ENCODE measurements around the gene ZNF831.

Gene ZNF831

GRCh38 chr20:59163631-59164530 is at the start of gene ZNF831:
Gene ZNF831, plus strand, starts transcription at chr20:59163821. Its CDS starts 27,199 bp downstream, at chr20:59191020.
- no peak for FAIRE-seq

GRCh38 chr20:59117526-59117925 is 46.1 kb upstream of the ZNF831 start:
- no peak for FAIRE-seq

GRCh38 chr20:59118855-59119254 is 44.8 kb upstream of the ZNF831 start:
- no peak for FAIRE-seq

DNA sequence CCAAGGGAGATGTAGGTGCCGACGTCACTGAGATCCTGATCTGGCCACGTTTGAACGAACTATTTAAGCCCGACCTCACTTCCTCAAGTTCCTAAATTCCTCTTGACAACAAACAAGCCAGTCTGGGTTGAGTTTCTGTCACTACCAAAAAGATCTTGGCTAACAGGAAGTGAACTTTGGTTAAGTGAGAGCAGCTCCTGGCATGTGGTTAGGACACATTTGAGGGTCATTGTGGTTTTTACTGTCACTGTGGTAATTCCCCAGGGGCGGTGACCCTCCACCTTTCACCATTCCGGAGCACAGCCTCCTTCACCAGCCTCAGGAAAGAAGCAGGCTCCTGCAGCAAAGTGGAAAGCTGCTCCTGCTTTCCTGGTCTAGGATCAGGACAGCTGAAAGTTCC is 43.1 kb upstream of the ZNF831 start:
- no peak for FAIRE-seq

- no peak for FAIRE-seq
Observed at GRCh38 chr20:59120919-59121318, 42.7 kb upstream of the ZNF831 start.

- no peak for FAIRE-seq
Observed at GRCh38 chr20:59121714-59122565, 41.7 kb upstream of the ZNF831 start.

DNA sequence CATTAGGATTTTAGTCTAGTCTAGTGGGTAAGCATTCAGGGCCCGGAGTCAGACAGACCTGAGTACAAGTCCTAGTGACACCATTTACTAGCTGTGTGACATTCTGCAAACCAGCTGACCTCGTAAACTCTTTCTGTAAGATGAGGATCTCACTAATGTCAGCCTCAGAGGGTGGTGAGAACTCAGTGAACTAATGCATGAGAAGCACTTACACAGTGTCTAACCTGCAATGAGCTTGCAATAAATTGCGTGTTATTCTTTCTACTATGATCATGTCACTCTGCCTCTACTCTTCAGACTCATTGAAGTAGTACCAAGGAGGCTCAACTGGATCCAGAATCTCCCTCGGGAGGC is 41.1 kb upstream of the ZNF831 start:
- FAIRE-seq, result no peak

DNA sequence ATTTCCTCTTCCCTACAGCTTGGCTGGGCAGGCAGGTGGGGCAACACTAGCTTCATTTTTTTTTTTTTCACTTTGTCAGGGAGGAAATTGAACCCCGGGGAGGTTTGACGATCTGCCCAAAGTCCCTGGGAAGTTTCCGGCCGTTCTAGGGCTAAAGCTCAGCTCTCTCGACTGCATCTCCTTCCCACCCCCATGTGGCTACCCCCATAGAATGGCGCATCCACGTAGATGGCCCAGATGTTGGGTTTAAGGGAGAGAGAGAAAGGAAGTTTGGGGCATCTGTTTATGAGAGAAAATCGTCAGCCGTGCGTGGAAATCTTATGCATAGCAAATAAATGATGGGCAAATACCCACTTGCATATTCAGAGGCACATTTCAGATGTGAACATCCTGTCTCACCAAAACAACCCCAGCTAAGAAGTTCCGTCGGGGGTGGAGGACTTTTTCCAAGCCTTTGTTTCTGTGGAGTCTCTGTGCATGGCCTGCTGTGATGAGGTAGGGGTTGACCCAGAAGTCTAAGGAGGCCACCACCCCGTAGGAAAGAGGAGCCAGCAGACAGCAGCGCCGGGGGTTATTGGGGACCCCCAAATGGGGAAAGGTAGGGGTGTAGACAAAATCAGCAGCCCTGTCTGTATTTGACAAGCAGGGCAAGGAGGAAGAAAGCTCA is 40.5 kb upstream of the ZNF831 start:
- FAIRE-seq, result no peak

- FAIRE-seq, result no peak
Observed at GRCh38 chr20:59123678-59124255, 39.9 kb upstream of the ZNF831 start.

GRCh38 chr20:59124296-59125029 is 39.2 kb upstream of the ZNF831 start:
- no peak for FAIRE-seq

- FAIRE-seq, result no peak
Observed at GRCh38 chr20:59125332-59125731, 38.3 kb upstream of the ZNF831 start.

DNA sequence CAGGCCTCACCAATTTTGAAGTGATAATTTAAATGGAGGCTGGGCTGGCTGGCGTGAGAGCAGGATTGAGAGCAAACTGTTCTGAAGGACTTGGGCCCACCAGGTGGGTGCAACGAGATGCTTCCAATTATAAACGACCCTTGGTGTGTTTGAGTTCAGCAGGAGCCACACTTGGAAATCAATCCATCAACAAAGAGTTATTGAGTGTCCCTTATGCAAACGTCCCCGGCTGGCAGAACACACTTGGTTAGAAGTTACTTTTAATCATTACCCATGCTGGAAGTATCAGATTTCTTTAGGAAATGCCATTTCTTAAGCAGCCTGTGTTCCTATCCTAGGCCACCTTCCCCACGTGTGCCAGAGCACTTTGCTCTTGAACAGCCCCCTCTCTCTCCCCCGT is 37.8 kb upstream of the ZNF831 start:
- no peak for FAIRE-seq

- FAIRE-seq, result no peak
Observed at GRCh38 chr20:59127839-59128238, 35.8 kb upstream of the ZNF831 start.

GRCh38 chr20:59131551-59132285 is 31.9 kb upstream of the ZNF831 start:
- FAIRE-seq, result no peak

- no peak for FAIRE-seq
Observed at GRCh38 chr20:59134182-59134581, 29.4 kb upstream of the ZNF831 start.

- no peak for FAIRE-seq
Observed at GRCh38 chr20:59135093-59135492, 28.5 kb upstream of the ZNF831 start.

GRCh38 chr20:59136027-59136426 is 27.6 kb upstream of the ZNF831 start:
- no peak for FAIRE-seq

GRCh38 chr20:59137532-59137931 is 26.1 kb upstream of the ZNF831 start:
- FAIRE-seq, result no peak

GRCh38 chr20:59138114-59138748 is 25.4 kb upstream of the ZNF831 start:
- no peak for FAIRE-seq

DNA sequence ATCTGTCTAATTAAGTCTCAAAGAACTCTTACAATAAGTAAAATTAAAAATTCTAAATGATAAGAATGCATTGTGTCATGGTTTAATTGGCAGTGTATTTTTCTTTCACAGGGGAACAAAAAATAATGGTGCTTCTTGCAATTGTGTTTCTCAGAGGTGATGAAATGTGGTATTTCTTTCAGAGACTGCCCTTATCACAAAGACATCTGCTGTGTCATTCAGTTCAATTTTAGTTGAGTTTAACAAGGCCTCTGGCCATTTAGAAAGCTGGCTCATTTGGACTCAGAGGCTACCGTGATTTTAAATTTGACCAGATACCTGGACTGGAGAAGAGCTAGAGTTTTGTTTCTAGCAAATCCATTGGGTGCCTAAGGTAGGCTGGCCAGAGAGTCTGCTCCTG is 23.6 kb upstream of the ZNF831 start:
- FAIRE-seq, result no peak
